ENCODE data around the gene DOCK1.

The DOCK1 gene

GRCh38 chr10:126964190-126964589, 59.0 kb downstream of the DOCK1 start:
- Histone ChIP-seq H2AK5ac (ENCODE audit: low read length, severe bottlenecking) (no peak overlapping the region), H4K8ac (ENCODE audit: low read length) (no peak overlapping the region), H3K18ac (ENCODE audit: low read depth in 1 of 2, low read length in 2 of 2) (no peak overlapping the region), H3K79me1 (replicated peaks; ENCODE audit: low read length, poor library complexity, severe bottlenecking) (peaks cover 48% of the 10 kb centered on the region), H3K27ac (ENCODE audit: low read length, poor library complexity, severe bottlenecking) (no peak overlapping the region), H3K4me2 (ENCODE audit: low read length, poor library complexity, severe bottlenecking) (no peak overlapping the region), H2BK12ac (ENCODE audit: low read length in 2 of 2) (no peak overlapping the region), H3K14ac (ENCODE audit: low read length in 2 of 2) (no peak overlapping the region), H3K27me3 (ENCODE audit: control insufficient read depth in 1 of 2, insufficient read depth in 1 of 2, low read length in 2 of 2) (no peaks in the 10 kb centered on the region), H2BK5ac (ENCODE audit: low read depth, low read length, poor library complexity, severe bottlenecking) (no peak overlapping the region), H3K4ac (ENCODE audit: low read depth in 1 of 2, low read length in 2 of 2) (no peak overlapping the region), H2BK15ac (ENCODE audit: low read depth, poor library complexity, severe bottlenecking) (no peak overlapping the region), H4K91ac (ENCODE audit: low read length) (no peak overlapping the region), H3K9ac (ENCODE audit: low read length) (no peak overlapping the region), H3K9me3 (ENCODE audit: control insufficient read depth, low read length) (no peaks in the 10 kb centered on the region), H2BK120ac (ENCODE audit: low read depth, low read length) (no peak overlapping the region), H3K4me3 (ENCODE audit: insufficient read depth in 1 of 2, low read depth in 1 of 2, low read length in 2 of 2) (no peak overlapping the region), H2AFZ (ENCODE audit: low read depth, low read length) (no peak overlapping the region), H3K36me3 (ENCODE audit: control insufficient read depth in 1 of 2, insufficient read depth in 2 of 2, low read depth in 1 of 2, low read length in 2 of 2) (no peaks in the 10 kb centered on the region), H3K4me1 (ENCODE audit: control insufficient read depth, insufficient read depth, low read depth, low read length) (peaks cover 13% of the 10 kb centered on the region), H3K23ac (ENCODE audit: low read length in 2 of 2) (no peak overlapping the region)
- DNase-seq, result no peak
- WGBS, result 84% methylated on average over 6 of the region's 7 CpGs

GRCh38 chr10:126966938-126967337, 61.7 kb downstream of the DOCK1 start:
- no peak for DNase-seq
- Histone ChIP-seq H3K14ac (ENCODE audit: low read length in 2 of 2) (peak overlapping the region in 1 of 2 experiments; percentile 7), H3K9ac (ENCODE audit: low read length) (no peak overlapping the region), H3K4me3 (ENCODE audit: insufficient read depth in 1 of 2, low read depth in 1 of 2, low read length in 2 of 2) (no peak overlapping the region), H4K91ac (ENCODE audit: low read length) (no peak overlapping the region), H3K4me1 (ENCODE audit: control insufficient read depth, insufficient read depth, low read depth, low read length) (peaks cover 15% of the 10 kb centered on the region), H3K4ac (ENCODE audit: low read depth in 1 of 2, low read length in 2 of 2) (no peak overlapping the region), H2BK15ac (ENCODE audit: low read depth, poor library complexity, severe bottlenecking) (no peak overlapping the region), H2BK12ac (ENCODE audit: low read length in 2 of 2) (no peak overlapping the region), H2AFZ (ENCODE audit: low read depth, low read length) (no peak overlapping the region), H3K23ac (ENCODE audit: low read length in 2 of 2) (no peak overlapping the region), H3K27me3 (ENCODE audit: control insufficient read depth in 1 of 2, insufficient read depth in 1 of 2, low read length in 2 of 2) (no peaks in the 10 kb centered on the region), H3K9me3 (ENCODE audit: control insufficient read depth, low read length) (no peaks in the 10 kb centered on the region), H3K27ac (ENCODE audit: low read length, poor library complexity, severe bottlenecking) (no peak overlapping the region), H4K8ac (ENCODE audit: low read length) (no peak overlapping the region), H3K79me1 (replicated peaks; ENCODE audit: low read length, poor library complexity, severe bottlenecking) (peaks cover 43% of the 10 kb centered on the region), H2BK5ac (ENCODE audit: low read depth, low read length, poor library complexity, severe bottlenecking) (no peak overlapping the region), H3K18ac (ENCODE audit: low read depth in 1 of 2, low read length in 2 of 2) (no peak overlapping the region), H3K4me2 (ENCODE audit: low read length, poor library complexity, severe bottlenecking) (no peak overlapping the region), H3K36me3 (ENCODE audit: control insufficient read depth in 1 of 2, insufficient read depth in 2 of 2, low read depth in 1 of 2, low read length in 2 of 2) (peaks cover 0 to 16% of the 10 kb centered on the region in 2 experiments), H2AK5ac (ENCODE audit: low read length, severe bottlenecking) (no peak overlapping the region), H2BK120ac (ENCODE audit: low read depth, low read length) (no peak overlapping the region)
- WGBS, result 95% methylated on average over 5 of the region's 5 CpGs

GRCh38 chr10:126969310-126969709, 64.1 kb downstream of the DOCK1 start:
- H3K4me2 ChIP-seq (ENCODE audit: low read length, poor library complexity, severe bottlenecking), result no peak overlapping the region
- 94% methylated on average over 8 of the region's 8 CpGs for WGBS
- H2BK5ac ChIP-seq (ENCODE audit: low read depth, low read length, poor library complexity, severe bottlenecking), result no peak overlapping the region
- H3K79me1 ChIP-seq (replicated peaks; ENCODE audit: low read length, poor library complexity, severe bottlenecking), result peaks cover 39% of the 10 kb centered on the region
- H3K36me3 ChIP-seq (ENCODE audit: control insufficient read depth in 1 of 2, insufficient read depth in 2 of 2, low read depth in 1 of 2, low read length in 2 of 2), result peaks cover under 1 to 28% of the 10 kb centered on the region in 2 experiments
- peak overlapping the region; percentile 0 for H2AK5ac ChIP-seq (ENCODE audit: low read length, severe bottlenecking)
- H3K18ac ChIP-seq (ENCODE audit: low read depth in 1 of 2, low read length in 2 of 2), result no peak overlapping the region
- H3K4me1 ChIP-seq (ENCODE audit: control insufficient read depth, insufficient read depth, low read depth, low read length), result peaks cover 23% of the 10 kb centered on the region
- DNase-seq, result peak; percentile 5
- no peak overlapping the region for H3K4me3 ChIP-seq (ENCODE audit: insufficient read depth in 1 of 2, low read depth in 1 of 2, low read length in 2 of 2)
- H3K4ac ChIP-seq (ENCODE audit: low read depth in 1 of 2, low read length in 2 of 2), result no peak overlapping the region
- H4K8ac ChIP-seq (ENCODE audit: low read length), result no peak overlapping the region
- H2AFZ ChIP-seq (ENCODE audit: low read depth, low read length), result no peak overlapping the region
- H3K9me3 ChIP-seq (ENCODE audit: control insufficient read depth, low read length), result no peaks in the 10 kb centered on the region
- no peak overlapping the region for H2BK15ac ChIP-seq (ENCODE audit: low read depth, poor library complexity, severe bottlenecking)
- no peaks in the 10 kb centered on the region for H3K27me3 ChIP-seq (ENCODE audit: control insufficient read depth in 1 of 2, insufficient read depth in 1 of 2, low read length in 2 of 2)
- no peak overlapping the region for H3K14ac ChIP-seq (ENCODE audit: low read length in 2 of 2)
- H4K91ac ChIP-seq (ENCODE audit: low read length), result no peak overlapping the region
- no peak overlapping the region for H2BK120ac ChIP-seq (ENCODE audit: low read depth, low read length)
- H3K23ac ChIP-seq (ENCODE audit: low read length in 2 of 2), result peak overlapping the region in 1 of 2 experiments; percentile 64
- peak overlapping the region in 1 of 2 experiments; percentile 15 for H2BK12ac ChIP-seq (ENCODE audit: low read length in 2 of 2)
- no peak overlapping the region for H3K27ac ChIP-seq (ENCODE audit: low read length, poor library complexity, severe bottlenecking)
- no peak overlapping the region for H3K9ac ChIP-seq (ENCODE audit: low read length)

- 2% methylated on average over 11 of the region's 11 CpGs for WGBS
- peak overlapping the region; percentile 94 for H3K27ac ChIP-seq (ENCODE audit: low read length, poor library complexity, severe bottlenecking)
- no peak overlapping the region for H2BK12ac ChIP-seq (ENCODE audit: low read length in 2 of 2)
- H3K18ac ChIP-seq (ENCODE audit: low read depth in 1 of 2, low read length in 2 of 2), result peak overlapping the region in 1 of 2 experiments; percentile 41
- H4K91ac ChIP-seq (ENCODE audit: low read length), result no peak overlapping the region
- H3K27me3 ChIP-seq (ENCODE audit: control insufficient read depth in 1 of 2, insufficient read depth in 1 of 2, low read length in 2 of 2), result no peaks in the 10 kb centered on the region
- H2AK5ac ChIP-seq (ENCODE audit: low read length, severe bottlenecking), result peak overlapping the region; percentile 71
- H2AFZ ChIP-seq (ENCODE audit: low read depth, low read length), result no peak overlapping the region
- H3K9me3 ChIP-seq (ENCODE audit: control insufficient read depth, low read length), result no peaks in the 10 kb centered on the region
- H3K4me3 ChIP-seq (ENCODE audit: insufficient read depth in 1 of 2, low read depth in 1 of 2, low read length in 2 of 2), result no peak overlapping the region
- peak; percentile 96 for DNase-seq
- H2BK120ac ChIP-seq (ENCODE audit: low read depth, low read length), result no peak overlapping the region
- peaks cover 43% of the 10 kb centered on the region for H3K79me1 ChIP-seq (replicated peaks; ENCODE audit: low read length, poor library complexity, severe bottlenecking)
- peak overlapping the region; percentile 86 for H2BK5ac ChIP-seq (ENCODE audit: low read depth, low read length, poor library complexity, severe bottlenecking)
- no peak overlapping the region for H3K14ac ChIP-seq (ENCODE audit: low read length in 2 of 2)
- peaks cover 27% of the 10 kb centered on the region for H3K4me1 ChIP-seq (ENCODE audit: control insufficient read depth, insufficient read depth, low read depth, low read length)
- peaks cover 15 to 57% of the 10 kb centered on the region in 2 experiments for H3K36me3 ChIP-seq (ENCODE audit: control insufficient read depth in 1 of 2, insufficient read depth in 2 of 2, low read depth in 1 of 2, low read length in 2 of 2)
- H2BK15ac ChIP-seq (ENCODE audit: low read depth, poor library complexity, severe bottlenecking), result no peak overlapping the region
- H3K4ac ChIP-seq (ENCODE audit: low read depth in 1 of 2, low read length in 2 of 2), result peak overlapping the region in 1 of 2 experiments; percentile 15
- peak overlapping the region; percentile 7 for H4K8ac ChIP-seq (ENCODE audit: low read length)
- no peak overlapping the region for H3K23ac ChIP-seq (ENCODE audit: low read length in 2 of 2)
- H3K4me2 ChIP-seq (ENCODE audit: low read length, poor library complexity, severe bottlenecking), result peak overlapping the region; percentile 60
- H3K9ac ChIP-seq (ENCODE audit: low read length), result peak overlapping the region; percentile 73
Observed at GRCh38 chr10:126972635-126973414, 67.6 kb downstream of the DOCK1 start.
